ENCODE data around the gene CSNK1E.

CSNK1E gene

GRCh38 chr22:38269466-38269865 lies 47.8 kb downstream of the CSNK1E start:
- TF ChIP-seq, protein P1, sequence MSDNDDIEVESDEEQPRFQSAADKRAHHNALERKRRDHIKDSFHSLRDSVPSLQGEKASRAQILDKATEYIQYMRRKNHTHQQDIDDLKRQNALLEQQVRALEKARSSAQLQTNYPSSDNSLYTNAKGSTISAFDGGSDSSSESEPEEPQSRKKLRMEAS (IDR thresholded peaks at IDR 0.05; ENCODE audit: low read depth, low read length) = no peak
- no peak for TF ChIP-seq MYC (IDR thresholded peaks at IDR 0.05; ENCODE audit: low read depth, low read length)
- TF ChIP-seq POLR2A (IDR thresholded peaks at IDR 0.05; ENCODE audit: extremely low read depth, insufficient read length) = no peak
- TF ChIP-seq, protein P2, sequence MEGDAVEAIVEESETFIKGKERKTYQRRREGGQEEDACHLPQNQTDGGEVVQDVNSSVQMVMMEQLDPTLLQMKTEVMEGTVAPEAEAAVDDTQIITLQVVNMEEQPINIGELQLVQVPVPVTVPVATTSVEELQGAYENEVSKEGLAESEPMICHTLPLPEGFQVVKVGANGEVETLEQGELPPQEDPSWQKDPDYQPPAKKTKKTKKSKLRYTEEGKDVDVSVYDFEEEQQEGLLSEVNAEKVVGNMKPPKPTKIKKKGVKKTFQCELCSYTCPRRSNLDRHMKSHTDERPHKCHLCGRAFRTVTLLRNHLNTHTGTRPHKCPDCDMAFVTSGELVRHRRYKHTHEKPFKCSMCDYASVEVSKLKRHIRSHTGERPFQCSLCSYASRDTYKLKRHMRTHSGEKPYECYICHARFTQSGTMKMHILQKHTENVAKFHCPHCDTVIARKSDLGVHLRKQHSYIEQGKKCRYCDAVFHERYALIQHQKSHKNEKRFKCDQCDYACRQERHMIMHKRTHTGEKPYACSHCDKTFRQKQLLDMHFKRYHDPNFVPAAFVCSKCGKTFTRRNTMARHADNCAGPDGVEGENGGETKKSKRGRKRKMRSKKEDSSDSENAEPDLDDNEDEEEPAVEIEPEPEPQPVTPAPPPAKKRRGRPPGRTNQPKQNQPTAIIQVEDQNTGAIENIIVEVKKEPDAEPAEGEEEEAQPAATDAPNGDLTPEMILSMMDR (IDR thresholded peaks at IDR 0.05; ENCODE audit: low read depth, low read length) = no peak
- no peak for DNase-seq (ENCODE audit: low read depth)
- H3K4me3 ChIP-seq (ENCODE audit: low read depth, low read length) = no peak overlapping the region

GRCh38 chr22:38267086-38267485 lies 50.1 kb downstream of the CSNK1E start:
- DNase-seq (ENCODE audit: low read depth) = peak; percentile 71
- no peak for TF ChIP-seq POLR2A (IDR thresholded peaks at IDR 0.05; ENCODE audit: extremely low read depth, insufficient read length)
- no peak for TF ChIP-seq MYC (IDR thresholded peaks at IDR 0.05; ENCODE audit: low read depth, low read length)
- TF ChIP-seq, protein P1 (IDR thresholded peaks at IDR 0.05; ENCODE audit: low read depth, low read length) = no peak
- TF ChIP-seq, protein P2 (IDR thresholded peaks at IDR 0.05; ENCODE audit: low read depth, low read length) = no peak
- no peak overlapping the region for H3K4me3 ChIP-seq (ENCODE audit: low read depth, low read length)

DNA sequence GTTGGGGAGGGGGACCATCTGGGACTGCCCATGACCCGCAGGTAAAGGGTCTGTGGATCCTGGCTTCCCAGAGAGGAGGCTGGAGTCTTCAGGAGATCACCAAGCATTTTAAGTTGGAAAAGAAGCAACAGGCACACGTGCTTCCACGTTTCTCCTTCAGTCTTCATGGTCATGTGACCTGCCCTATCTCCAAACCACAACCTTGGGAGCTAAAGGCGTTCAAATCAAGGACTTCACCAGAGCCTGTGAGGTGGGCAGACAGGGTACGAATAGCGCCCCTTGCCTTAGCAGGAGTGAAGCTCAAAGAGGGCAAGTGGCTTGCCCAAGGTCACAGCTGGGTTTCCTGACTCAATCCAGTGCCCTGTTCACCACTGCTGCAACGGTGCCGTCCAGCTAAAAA lies 51.1 kb downstream of the CSNK1E start:
- no peak overlapping the region for H3K4me3 ChIP-seq (ENCODE audit: low read depth, low read length)
- DNase-seq (ENCODE audit: low read depth) = no peak

DNA sequence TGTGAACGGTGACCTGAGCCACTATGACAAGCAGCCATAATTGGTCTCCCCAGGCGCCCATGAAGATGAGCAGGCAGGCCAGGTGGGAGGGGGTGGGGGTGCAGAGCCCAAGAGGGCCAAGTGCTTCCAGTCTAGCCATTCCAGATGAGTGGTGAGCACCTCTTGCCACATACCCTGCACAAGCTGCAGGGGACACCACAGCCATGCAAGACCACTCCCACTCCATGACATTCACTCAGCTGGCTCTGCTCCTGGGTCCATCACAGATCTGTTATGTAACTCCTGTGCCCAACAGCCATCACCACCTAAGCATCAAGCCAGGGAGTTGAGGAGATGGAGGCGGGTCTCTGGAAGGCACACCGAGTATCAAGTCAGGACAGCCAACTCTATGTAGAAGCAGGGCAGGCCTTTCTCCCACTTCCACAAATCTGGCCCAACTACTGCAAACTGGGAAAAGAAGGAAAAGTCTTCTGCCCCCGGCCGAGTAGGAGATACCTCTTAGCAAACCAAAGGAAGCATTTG lies 52.9 kb downstream of the CSNK1E start:
- TF ChIP-seq POLR2A (IDR thresholded peaks at IDR 0.05; ENCODE audit: extremely low read depth, insufficient read length) (no peak), MYC (IDR thresholded peaks at IDR 0.05; ENCODE audit: low read depth, low read length) (no peak)
- TF ChIP-seq, protein P1 (IDR thresholded peaks at IDR 0.05; ENCODE audit: low read depth, low read length) = no peak
- TF ChIP-seq, protein P2 (IDR thresholded peaks at IDR 0.05; ENCODE audit: low read depth, low read length) = no peak
- peak; percentile 25 for DNase-seq (ENCODE audit: low read depth)
- H3K4me3 ChIP-seq (ENCODE audit: low read depth, low read length) = no peak overlapping the region

More for the DNA sequence above, 51.1 kb downstream of the CSNK1E start:
- no peak for TF ChIP-seq MYC (IDR thresholded peaks at IDR 0.05; ENCODE audit: low read depth, low read length)
- TF ChIP-seq, protein P2 (IDR thresholded peaks at IDR 0.05; ENCODE audit: low read depth, low read length) = no peak
- TF ChIP-seq, protein P1 (IDR thresholded peaks at IDR 0.05; ENCODE audit: low read depth, low read length) = no peak
- TF ChIP-seq POLR2A (IDR thresholded peaks at IDR 0.05; ENCODE audit: extremely low read depth, insufficient read length) = no peak

- DNase-seq (ENCODE audit: low read depth) = peak; percentile 59
- H3K4me3 ChIP-seq (ENCODE audit: low read depth, low read length) = no peak overlapping the region
- TF ChIP-seq, protein P1 (IDR thresholded peaks at IDR 0.05; ENCODE audit: low read depth, low read length) = no peak
- TF ChIP-seq, protein P2 (IDR thresholded peaks at IDR 0.05; ENCODE audit: low read depth, low read length) = peak; percentile 72
- TF ChIP-seq MYC (IDR thresholded peaks at IDR 0.05; ENCODE audit: low read depth, low read length) (no peak), POLR2A (IDR thresholded peaks at IDR 0.05; ENCODE audit: extremely low read depth, insufficient read length) (no peak)
These were observed 55.0 kb downstream of the CSNK1E start for GRCh38 chr22:38262051-38262795.
